Activated CD8-positive, alpha-beta memory T cell treated with anti-CD3 and anti-CD28 coated beads for 4 hours (primary cell): ENCODE results near the gene METTL27.
"Not testable (repeated sequence)": the region's sequence is repeated elsewhere in the genome, so short reads cannot be mapped to it uniquely, and the experiment has no call there.

Source experiments
- DNase-seq, 2 donors: peaks; one replicate each; pipeline ENCODE4 v3.0.0-alpha.2; 2020; ENCODE audit warnings: low read depth in 2 of 2

Gene METTL27

GRCh38 chr7:73842067-73842976, at the start of gene METTL27:
Gene METTL27 (minus strand): TSS chr7:73842516. CDS start chr7:73842140, 376 bp downstream.
- peak; percentile 75 to 81 for DNase-seq

DNA sequence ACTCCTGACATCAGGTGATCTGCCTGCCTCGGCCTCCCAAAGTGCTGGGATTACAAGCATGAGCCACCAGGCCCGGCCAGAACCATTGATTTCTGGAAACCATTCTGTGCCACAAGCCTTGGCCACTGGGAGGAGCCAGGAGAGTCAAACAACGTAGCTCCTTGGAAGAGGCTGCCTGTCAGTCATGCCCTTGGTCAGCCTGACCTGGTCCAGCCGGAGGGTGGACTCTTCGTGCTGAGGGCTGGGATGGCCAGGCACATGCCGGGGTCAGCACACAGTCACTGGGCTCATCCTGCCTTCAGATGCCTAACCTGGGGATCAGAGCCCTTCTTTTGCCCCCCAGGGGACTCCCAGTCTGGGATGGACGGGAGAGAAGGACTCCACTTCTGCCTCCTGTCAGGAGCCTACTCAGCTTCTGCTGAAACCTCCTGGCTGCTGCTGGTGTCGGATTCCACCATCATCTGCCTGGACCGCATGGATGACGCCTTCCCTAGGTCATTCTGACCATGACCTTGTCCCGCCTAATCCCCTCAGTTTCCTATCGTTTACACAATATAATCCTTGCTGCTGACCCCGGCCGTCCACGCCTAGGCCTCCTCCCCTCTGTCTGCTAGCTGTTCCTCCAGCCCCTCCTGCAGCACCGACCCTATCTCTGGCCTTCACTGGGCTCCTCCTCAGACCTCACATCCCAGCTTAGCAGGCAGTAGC, 49.0 kb upstream of the METTL27 start:
- DNase-seq = no peak

DNA sequence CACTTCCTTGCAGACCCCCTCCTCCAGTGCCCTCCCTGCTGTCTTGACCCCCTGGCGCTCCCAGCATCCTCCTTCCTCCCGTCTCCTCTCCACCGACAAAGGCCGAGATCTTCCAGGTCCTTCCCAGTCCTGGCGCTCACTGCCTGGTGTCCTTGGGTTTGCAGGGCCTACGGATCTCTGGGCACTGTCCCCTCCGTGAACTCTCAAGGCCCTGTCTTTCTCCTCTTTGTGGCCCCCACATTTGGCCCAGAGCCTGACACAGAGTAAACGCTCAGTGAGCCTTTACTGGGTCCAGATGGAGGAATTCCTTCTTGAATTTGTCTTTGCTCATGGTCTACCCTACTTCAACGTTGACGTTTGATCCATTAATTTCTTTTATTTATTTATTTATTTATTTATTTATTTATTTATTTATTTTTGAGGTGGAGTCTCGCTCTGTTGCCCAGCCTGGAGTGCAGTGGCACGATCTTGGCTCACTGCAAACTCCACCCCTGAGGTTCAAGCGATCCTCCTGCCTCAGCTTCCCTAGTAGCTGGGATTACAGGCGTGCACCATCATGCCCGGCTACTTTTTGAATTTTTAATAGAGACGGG, 48.3 kb upstream of the METTL27 start:
- no peak for DNase-seq

DNA sequence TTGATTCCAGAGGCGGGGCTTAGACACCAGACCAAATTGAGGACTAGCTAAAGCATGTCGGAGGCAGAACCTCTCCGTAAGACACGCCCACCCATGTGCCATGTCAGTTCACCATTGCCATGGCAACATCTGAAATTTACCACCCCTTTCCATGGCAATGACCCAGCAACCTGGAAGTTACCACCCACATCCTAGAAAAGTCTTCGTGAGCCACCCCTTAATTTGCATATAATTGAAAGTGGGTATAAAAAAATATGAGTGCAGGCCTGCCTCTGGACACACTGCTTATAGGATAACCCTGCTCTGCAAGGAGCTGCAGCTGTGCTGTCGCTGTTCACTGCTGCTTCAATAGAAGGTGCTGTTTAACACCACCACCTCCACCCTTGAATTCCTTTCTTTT, 46.6 kb upstream of the METTL27 start:
- DNase-seq = no peak

DNA sequence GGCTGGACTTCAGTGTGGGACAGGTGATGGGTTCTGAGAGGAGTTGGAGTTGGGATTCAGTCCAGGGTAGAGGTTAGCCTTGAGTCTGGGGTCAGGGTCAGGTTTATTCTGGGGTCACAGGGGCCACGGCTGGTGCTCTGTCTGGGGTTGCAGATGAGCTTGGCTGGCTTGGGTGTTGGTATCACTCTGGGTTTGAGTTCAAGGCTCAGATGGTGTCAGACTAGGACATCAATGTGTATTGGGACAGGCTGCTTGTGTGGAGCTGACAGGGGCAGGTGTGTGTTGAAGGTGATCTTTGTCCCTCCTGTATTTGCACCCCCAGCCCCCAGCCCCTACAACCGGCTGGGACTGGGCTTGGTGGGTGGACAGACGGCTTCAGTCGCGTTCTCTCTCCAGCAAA, 45.4 kb upstream of the METTL27 start:
- no peak for DNase-seq

DNA sequence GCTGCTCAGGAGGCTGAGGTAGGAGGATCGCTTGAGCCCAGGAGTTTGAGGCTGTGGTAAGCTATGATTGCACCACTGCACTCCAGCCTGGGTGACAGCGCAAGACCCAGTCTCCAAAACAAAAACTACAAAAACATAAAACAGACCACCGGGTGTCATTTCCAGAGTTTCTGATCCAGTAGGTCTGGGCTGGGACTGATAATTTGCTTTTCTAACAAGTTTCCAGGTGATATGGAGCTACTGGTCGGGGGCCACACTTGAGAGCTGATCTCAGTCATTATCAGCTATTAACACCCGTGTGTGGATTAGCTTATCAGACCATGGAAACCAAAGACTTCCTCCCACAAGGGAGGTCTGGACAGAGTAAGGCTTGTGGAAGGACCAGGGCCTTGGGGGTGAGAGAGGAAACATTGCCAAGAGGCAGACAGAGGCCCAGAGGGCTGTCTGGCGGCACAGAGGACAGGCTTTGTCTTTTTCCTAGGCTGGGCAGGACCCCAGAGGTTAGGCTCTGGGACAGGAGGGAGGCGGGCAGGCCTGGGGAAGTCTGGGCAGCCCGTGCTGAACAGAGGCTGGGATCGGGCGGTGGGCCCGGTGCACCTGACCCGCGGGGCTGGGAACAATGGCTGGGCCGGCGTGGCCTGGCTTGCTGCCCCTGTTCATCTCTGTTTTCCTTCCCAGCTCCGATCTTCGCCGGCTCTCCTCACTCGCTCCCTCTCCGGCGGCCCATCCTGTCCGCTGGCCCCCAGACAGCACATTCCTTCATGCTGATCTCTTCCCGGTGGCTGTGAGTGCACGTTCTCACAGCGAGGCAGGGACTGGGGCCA, 43.9 kb upstream of the METTL27 start:
- no peak for DNase-seq

- DNase-seq = no peak
These were observed 43.2 kb upstream of the METTL27 start for GRCh38 chr7:73885433-73885974.

DNA sequence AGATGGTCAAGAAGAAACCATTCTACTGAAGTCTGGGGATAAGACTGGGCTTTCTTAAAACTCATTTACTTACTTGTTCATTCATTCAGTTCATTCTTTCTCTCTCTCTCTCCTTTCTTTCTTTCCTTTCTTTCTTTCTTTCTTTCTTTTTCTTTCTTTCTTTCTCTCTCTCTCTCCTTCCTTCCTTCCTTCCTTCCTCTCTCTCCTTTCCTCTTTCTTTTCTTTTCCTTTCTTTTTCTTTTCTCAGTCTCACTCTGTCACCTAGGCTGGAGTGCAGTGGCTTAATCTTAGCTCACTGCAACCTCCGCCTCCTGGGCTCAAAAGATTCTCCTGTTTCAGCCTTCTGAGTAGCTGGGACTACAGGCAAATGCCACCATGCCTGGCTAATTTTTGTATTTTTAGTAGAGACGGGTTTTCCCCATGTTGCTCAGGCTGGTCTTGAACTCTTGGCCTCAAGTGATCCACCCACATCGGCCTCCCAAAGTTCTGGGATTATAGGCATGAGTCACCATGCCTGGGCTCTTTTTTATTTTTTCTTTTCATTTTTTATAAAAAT, 42.6 kb upstream of the METTL27 start:
- not testable (repeated sequence) for DNase-seq

DNA sequence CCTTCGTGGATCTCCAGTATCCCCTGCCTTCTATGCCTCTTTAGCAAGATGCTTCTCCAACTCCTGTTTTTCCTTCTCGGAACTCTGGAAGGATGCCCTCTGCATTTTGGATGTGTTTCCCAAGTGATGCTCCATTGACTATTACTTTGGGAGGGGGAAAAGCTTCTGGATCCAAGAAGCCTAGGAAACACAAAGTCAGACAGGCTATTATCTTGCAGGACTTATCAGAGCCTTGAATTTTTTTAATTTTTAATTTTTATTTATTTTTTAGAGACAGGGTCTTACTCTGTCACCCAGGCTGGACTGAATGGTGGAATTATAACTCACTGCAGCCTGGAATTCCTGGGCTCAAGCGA, 39.7 kb upstream of the METTL27 start:
- DNase-seq = no peak

DNA sequence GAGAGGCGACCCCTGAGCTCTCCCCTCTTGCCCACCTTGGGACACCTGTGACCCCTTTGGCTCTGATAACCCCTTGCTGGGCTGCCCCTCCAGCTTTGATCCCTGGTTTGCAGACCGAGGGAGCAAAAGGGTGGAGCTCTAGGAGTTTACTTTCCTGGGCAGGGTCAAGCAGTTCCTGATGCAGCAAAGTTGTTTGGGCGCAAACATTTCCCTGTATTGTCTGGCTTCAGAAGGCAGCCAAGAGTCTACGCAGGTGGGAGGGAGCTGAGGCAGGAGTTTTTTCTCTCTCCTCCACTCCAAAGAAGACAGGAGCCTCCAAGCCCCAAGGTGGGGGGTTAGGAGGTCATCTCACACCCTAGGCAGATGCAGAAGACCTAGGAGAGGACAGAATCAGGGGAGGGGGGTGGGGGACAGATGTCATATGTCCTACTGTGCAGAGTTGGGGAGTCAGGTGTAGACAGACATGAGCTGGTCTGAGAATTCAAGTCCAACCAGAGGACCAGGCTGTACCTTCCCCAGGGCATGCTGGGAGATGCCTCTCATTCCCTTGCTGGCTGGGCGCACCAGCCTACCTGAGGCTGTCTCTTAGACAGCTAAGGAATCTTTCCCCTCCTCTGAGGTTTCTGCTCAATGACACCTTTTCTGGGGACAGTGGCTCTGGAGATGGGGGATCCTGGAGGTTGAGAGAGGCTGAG, 39.2 kb upstream of the METTL27 start:
- DNase-seq = no peak

DNA sequence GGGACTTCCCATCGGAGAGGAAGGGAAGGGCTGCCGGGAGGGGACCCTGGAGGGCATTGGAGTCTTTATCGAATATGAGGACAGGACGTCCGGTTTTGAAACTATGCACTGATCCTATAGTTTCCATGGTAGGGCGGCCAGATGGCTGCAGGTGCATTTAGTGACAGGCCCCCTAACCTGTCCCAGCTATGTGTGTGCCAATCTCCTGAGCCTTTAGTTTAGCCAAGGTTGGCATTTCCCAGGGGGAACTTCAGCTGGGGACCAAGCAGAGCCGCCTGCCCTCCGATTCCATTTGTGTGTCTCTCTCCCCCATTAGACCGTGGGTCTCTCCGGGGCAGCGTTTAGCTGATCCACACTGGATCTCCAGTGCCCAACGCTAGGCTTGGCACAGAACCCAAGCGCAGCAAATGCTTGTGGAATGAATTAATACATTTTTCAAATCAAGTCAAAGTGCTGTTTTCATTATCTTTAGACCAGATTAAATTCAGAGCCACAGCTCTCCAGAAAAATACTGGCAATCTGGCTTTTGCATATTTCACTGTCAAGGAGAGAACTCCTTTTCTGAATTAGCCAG, 38.5 kb upstream of the METTL27 start:
- DNase-seq = no peak

DNA sequence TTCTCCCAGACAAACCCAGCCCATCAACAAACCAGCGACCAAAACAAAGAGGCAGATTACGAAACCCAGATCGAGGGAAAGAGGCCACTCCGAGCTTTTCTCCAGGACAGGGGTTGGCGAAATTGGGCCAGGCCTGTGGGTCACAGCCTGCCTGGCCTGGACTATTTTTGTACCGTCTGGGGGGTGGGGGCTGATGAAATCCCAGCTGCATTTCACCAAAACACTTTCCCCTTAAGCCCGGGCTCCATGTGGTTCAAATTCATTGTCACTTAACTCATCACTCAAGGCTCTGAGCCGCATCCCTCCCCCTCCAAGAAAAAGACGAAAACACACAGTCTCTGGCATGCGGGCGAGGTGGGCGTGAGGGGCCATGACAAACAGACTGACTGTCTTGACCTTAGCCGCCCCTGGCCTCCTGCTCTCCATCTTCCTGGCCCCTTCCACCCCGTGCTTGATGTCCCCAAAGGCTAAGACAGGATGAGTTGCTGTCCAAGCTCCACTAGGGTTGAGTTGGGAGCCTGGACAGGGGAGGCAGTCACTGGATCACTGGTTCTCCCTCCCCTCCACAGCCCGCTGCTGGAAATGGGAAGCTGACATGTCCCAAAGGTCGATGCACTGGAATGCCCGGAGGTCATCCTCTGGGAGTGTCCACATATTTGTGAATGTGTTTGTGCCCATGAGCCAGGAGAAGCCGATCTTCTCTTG, 37.8 kb upstream of the METTL27 start:
- DNase-seq = no peak

DNA sequence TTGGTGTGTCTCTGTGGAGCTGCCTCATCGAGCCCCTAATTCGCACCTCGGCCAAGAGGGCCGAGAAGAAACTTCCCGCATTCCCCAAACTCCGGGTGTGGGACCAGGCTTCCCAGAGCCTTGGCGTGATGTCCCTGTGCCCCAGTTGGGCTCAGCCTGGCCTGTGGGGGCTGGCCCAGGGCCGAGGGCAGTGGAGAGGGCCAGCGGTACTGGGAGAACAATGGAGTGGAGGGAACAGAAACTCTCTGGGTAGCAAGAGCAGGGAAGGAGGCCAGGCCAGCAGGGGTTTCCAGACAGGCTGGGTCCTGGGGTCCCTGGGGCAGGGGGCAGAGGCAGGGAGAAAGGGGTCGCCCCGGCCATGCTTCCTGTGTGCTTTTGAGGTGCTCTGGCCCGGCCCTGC, 34.7 kb upstream of the METTL27 start:
- no peak for DNase-seq

GRCh38 chr7:73876361-73876760, 34.0 kb upstream of the METTL27 start:
- DNase-seq = no peak

GRCh38 chr7:73872056-73872908, 30.0 kb upstream of the METTL27 start:
- no peak for DNase-seq

DNA sequence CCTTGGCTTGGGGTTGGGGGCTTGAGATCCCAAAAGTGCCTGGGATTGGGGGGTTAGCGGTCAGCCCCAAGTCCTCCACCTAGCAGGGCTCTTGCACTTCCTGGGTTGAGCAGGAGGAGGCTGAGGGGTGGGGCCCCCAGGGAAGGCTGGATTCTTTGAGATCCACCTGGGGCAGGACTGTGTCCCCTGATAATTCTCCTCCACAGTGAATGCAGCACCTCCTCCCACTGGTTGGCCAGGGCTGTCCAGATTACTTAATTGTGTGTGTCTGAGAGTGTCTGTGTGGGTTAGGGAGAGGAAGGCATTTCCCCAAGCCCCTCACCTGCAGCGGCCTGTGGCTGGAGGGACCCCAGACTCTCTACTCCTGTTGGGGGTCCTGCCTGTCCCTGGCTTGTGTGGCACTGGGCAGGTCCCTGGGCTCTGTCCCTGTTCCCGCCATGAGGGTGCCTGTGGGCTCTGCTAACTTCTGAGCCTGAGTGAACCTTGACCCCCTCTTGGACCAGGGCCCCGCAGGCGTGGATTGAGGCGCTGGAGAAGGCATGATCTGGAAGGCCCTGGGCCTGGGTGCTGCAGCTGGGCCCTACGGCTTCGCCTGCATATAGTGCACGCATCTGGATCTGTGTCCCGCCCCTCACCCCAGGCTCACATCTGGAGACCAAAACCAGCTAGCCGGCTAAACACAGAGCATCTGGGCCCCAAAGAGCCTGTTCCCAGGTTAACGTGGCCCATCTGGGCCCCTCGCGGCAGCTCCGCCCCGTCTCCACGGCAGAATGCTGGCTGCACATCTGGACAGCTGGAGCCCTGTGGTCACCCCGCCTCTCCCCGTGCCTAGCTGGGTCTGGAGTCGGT, 29.1 kb upstream of the METTL27 start:
- no peak for DNase-seq

DNA sequence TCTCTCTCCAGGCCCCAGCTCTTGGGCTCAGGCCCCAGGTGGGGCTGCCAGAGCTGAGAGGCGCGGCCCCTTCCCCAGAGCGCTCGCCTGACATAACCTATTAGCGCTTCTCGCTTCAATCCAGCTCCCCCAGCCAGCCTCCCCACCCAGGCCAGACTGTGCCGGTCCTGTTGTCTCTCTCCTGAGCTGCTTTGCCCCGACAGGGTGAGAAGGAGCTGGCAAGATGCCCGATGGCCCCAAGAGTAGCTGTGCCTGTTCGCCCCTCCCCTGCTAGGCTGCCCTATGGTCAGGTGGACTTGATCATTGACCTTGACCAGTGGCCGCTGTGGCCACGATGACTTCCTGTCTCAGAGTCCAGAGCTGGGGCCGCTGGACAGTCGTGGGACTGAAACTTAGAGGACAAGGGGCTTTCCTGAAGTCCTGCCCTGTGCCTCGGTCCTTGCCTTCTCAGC, 27.8 kb upstream of the METTL27 start:
- DNase-seq = no peak
